HEK293 (cell line): ENCODE results near the gene MSX1.
"Not testable (repeated sequence)": the region's sequence is repeated elsewhere in the genome, so short reads cannot be mapped to it uniquely, and the experiment has no call there.

Experiments used
- CTCF ChIA-PET: fragments of 350-600 bp; formaldehyde crosslinking; extraction: SDS; loops from one replicate; lab custom pipeline; 2021; ENCODE audit warnings: antibody characterized with exemption; lab: Yijun Ruan, JAX
- POLR2A ChIA-PET: fragments of 300-600 bp; formaldehyde crosslinking; extraction: SDS; loops from one replicate; lab custom pipeline; 2020; ENCODE audit warnings: antibody characterized with exemption, inconsistent platforms; lab: Yijun Ruan, JAX
- H3K27ac ChIP-seq: fragments of 200-500 bp; sonication (Bioruptor generic); 2 replicates; pipeline ENCODE4 v1.5.1; 2014; ENCODE audit warnings: low read depth, low read length, control low read depth, inconsistent platforms; ENCODE audit errors: extremely low read depth
- H3K36me3 ChIP-seq, 2 experiments: fragments of 200-500 bp in 1 of 2; sonication (Bioruptor generic) in 1 of 2; 1 replicate in 1 of 2; 2 replicates in 1 of 2; pipeline ENCODE4 v1.5.1; 2014 to 2017; ENCODE audit warnings: inconsistent platforms in 2 of 2, low read length in 2 of 2; ENCODE audit not compliant: control insufficient read depth in 2 of 2, insufficient read depth in 1 of 2
- H3K4me1 ChIP-seq: fragments of 200-500 bp; sonication (Bioruptor generic); 2 replicates; pipeline ENCODE4 v1.5.1; 2014; ENCODE audit warnings: mild to moderate bottlenecking, low read length, inconsistent platforms; ENCODE audit not compliant: control insufficient read depth, insufficient read depth
- H3K4me3 ChIP-seq: 2 replicates; pipeline ENCODE4 v1.5.1; 2011; ENCODE audit warnings: low read depth, mild to moderate bottlenecking, control low read depth, low read length, moderate library complexity
- H3K9me3 ChIP-seq: fragments of 200-500 bp; sonication (Bioruptor generic); 2 replicates; pipeline ENCODE4 v1.5.1; 2014; ENCODE audit warnings: low read depth, low read length, inconsistent platforms; ENCODE audit not compliant: control insufficient read depth, insufficient read depth
- EGR2 ChIP-seq: fragments of 450-650 bp; formaldehyde crosslinking; IDR thresholded peaks from 2 replicates; pipeline ENCODE4 v1.5.1; 2016; ENCODE audit warnings: low read depth, missing biosample characterization, missing genetic modification characterization
- MYNN ChIP-seq: fragments of 450-650 bp; formaldehyde crosslinking; IDR thresholded peaks from 2 replicates; pipeline ENCODE4 v1.5.1; 2016; ENCODE audit warnings: missing biosample characterization, missing genetic modification characterization, borderline replicate concordance
- TRIM28 ChIP-seq: IDR thresholded peaks from 2 replicates; pipeline ENCODE4 v1.6.1; 2011; ENCODE audit warnings: low read length, control low read depth, borderline replicate concordance
- ZBTB1 ChIP-seq: fragments of 450-650 bp; formaldehyde crosslinking; IDR thresholded peaks from 2 replicates; pipeline ENCODE4 v1.5.1; 2016; ENCODE audit warnings: missing biosample characterization, missing genetic modification characterization
- ZNF114 ChIP-seq: fragments of 450-650 bp; formaldehyde crosslinking; IDR thresholded peaks from 2 replicates; pipeline ENCODE4 v1.5.0; 2017; ENCODE audit warnings: missing biosample characterization, missing genetic modification characterization
- ZNF138 ChIP-seq: fragments of 450-650 bp; formaldehyde crosslinking; IDR thresholded peaks from 2 replicates; pipeline ENCODE4 v1.5.1; 2016; ENCODE audit warnings: missing biosample characterization, missing genetic modification characterization, borderline replicate concordance
- ZNF510 ChIP-seq: fragments of 450-650 bp; formaldehyde crosslinking; IDR thresholded peaks from 2 replicates; pipeline ENCODE4 v1.5.1; 2018; ENCODE audit warnings: mild to moderate bottlenecking, missing genetic modification characterization, missing biosample characterization; ENCODE audit not compliant: insufficient replicate concordance
- ZNF585B ChIP-seq: fragments of 450-650 bp; formaldehyde crosslinking; IDR thresholded peaks from 2 replicates; pipeline ENCODE4 v1.5.1; 2016; ENCODE audit warnings: missing biosample characterization, missing genetic modification characterization
- ZNF624 ChIP-seq: fragments of 450-650 bp; formaldehyde crosslinking; IDR thresholded peaks from 2 replicates; pipeline ENCODE4 v1.5.1; 2017; ENCODE audit warnings: missing biosample characterization, missing genetic modification characterization
- ZNF670 ChIP-seq: fragments of 450-650 bp; formaldehyde crosslinking; IDR thresholded peaks from 2 replicates; pipeline ENCODE4 v1.5.1; 2016; ENCODE audit warnings: missing biosample characterization, missing genetic modification characterization, low read depth
- ZNF747 ChIP-seq: fragments of 450-650 bp; formaldehyde crosslinking; IDR thresholded peaks from 2 replicates; pipeline ENCODE4 v1.5.1; 2016; ENCODE audit warnings: missing biosample characterization, missing genetic modification characterization
- ZNF792 ChIP-seq: fragments of 450-650 bp; formaldehyde crosslinking; IDR thresholded peaks from 2 replicates; pipeline ENCODE4 v1.5.1; 2016; ENCODE audit warnings: missing biosample characterization, missing genetic modification characterization
- ZNF830 ChIP-seq: fragments of 450-650 bp; IDR thresholded peaks from 2 replicates; pipeline ENCODE4 v1.5.0; 2018; ENCODE audit warnings: missing biosample characterization, missing genetic modification characterization, low read depth, mild to moderate bottlenecking, moderate library complexity
- ZSCAN23 ChIP-seq: fragments of 450-650 bp; formaldehyde crosslinking; IDR thresholded peaks from 2 replicates; pipeline ENCODE4 v1.5.1; 2016; ENCODE audit warnings: missing biosample characterization, missing genetic modification characterization
- TF ChIP-seq, protein P1 (sequence below): fragments of 450-650 bp; formaldehyde crosslinking; IDR thresholded peaks from 2 replicates; pipeline ENCODE4 v1.5.1; 2017; ENCODE audit warnings: missing biosample characterization, missing genetic modification characterization
- TF ChIP-seq, protein P2 (sequence below): fragments of 450-650 bp; formaldehyde crosslinking; IDR thresholded peaks from 2 replicates; pipeline ENCODE4 v1.5.1; 2017; ENCODE audit warnings: missing biosample characterization, missing genetic modification characterization
- TF ChIP-seq, protein P3 (sequence below): fragments of 450-650 bp; IDR thresholded peaks from 2 replicates; pipeline ENCODE4 v1.5.1; 2018; ENCODE audit warnings: missing biosample characterization, missing genetic modification characterization
- TF ChIP-seq, protein P4 (sequence below): fragments of 450-650 bp; formaldehyde crosslinking; IDR thresholded peaks from 2 replicates; pipeline ENCODE4 v1.5.1; 2016; ENCODE audit warnings: missing biosample characterization, missing genetic modification characterization

The MSX1 gene

GRCh38 chr4:4820739-4821138 lies 38.7 kb upstream of the MSX1 start (continued):
- TF ChIP-seq MYNN (no peak), TRIM28 (no peak), ZNF747 (tag by site-specific recombination) (no peak), ZBTB1 (tag by site-specific recombination) (no peak), ZSCAN23 (tag by site-specific recombination) (no peak), ZNF670 (tag by site-specific recombination) (no peak)
- TF ChIP-seq, protein P1, sequence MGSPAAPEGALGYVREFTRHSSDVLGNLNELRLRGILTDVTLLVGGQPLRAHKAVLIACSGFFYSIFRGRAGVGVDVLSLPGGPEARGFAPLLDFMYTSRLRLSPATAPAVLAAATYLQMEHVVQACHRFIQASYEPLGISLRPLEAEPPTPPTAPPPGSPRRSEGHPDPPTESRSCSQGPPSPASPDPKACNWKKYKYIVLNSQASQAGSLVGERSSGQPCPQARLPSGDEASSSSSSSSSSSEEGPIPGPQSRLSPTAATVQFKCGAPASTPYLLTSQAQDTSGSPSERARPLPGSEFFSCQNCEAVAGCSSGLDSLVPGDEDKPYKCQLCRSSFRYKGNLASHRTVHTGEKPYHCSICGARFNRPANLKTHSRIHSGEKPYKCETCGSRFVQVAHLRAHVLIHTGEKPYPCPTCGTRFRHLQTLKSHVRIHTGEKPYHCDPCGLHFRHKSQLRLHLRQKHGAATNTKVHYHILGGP (tag by site-specific recombination) = no peak
- TF ChIP-seq, all 188 proteins: peak for 0

- no peaks in the 10 kb centered on the region for H3K4me1 ChIP-seq
- no peak overlapping the region for H3K27ac ChIP-seq
- no peak overlapping the region for H3K4me3 ChIP-seq
- H3K9me3 ChIP-seq = no peaks in the 10 kb centered on the region
- POLR2A ChIA-PET = no interaction called here
- TF ChIP-seq ZNF624 (tag by site-specific recombination) = no peak
- no peak for TF ChIP-seq ZNF138 (tag by site-specific recombination)
- TF ChIP-seq ZNF830 = no peak
- no peak for TF ChIP-seq EGR2 (tag by site-specific recombination)
- TF ChIP-seq, protein P2, sequence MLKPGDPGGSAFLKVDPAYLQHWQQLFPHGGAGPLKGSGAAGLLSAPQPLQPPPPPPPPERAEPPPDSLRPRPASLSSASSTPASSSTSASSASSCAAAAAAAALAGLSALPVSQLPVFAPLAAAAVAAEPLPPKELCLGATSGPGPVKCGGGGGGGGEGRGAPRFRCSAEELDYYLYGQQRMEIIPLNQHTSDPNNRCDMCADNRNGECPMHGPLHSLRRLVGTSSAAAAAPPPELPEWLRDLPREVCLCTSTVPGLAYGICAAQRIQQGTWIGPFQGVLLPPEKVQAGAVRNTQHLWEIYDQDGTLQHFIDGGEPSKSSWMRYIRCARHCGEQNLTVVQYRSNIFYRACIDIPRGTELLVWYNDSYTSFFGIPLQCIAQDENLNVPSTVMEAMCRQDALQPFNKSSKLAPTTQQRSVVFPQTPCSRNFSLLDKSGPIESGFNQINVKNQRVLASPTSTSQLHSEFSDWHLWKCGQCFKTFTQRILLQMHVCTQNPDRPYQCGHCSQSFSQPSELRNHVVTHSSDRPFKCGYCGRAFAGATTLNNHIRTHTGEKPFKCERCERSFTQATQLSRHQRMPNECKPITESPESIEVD (tag by site-specific recombination) = no peak
- no peaks in the 10 kb centered on the region for H3K36me3 ChIP-seq
- CTCF ChIA-PET = no interaction called here
Observed at GRCh38 chr4:4821577-4821976, 37.9 kb upstream of the MSX1 start.

DNA sequence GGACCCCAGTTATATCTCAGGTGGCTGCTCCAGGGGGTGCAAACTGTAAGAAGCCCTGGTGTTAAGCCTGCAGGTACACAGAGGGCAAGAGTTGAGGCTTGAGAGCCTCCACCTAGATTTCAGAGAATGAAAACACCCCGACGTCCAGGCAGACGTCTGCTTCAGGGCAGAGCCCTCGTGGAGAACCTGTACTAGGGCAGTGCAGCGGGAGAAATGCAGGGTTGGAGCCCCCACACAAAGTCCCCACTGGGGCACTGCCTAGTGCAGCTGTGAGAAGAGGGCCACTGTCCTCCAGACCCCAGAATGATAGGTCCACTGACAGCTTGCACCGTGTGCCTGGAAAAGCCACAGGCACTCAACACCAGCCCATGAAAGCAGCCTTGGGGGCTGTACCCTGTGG lies 37.2 kb upstream of the MSX1 start:
- H3K36me3 ChIP-seq, CTCF ChIA-PET, H3K9me3 ChIP-seq, H3K4me3 ChIP-seq, H3K4me1 ChIP-seq, H3K27ac ChIP-seq: not testable (repeated sequence)
- 0 out of 2 replicates have a peak, but pooled peaks have one; percentile 7 for TF ChIP-seq ZNF585B
- TF ChIP-seq, all 188 proteins: peak for 1; not testable (repeated sequence) for 187
- POLR2A ChIA-PET = not testable (repeated sequence)

- H3K4me3 ChIP-seq = no peak overlapping the region
- ChIA-PET CTCF (no interaction called here), POLR2A (no interaction called here)
- no peaks in the 10 kb centered on the region for H3K9me3 ChIP-seq
- H3K4me1 ChIP-seq = no peaks in the 10 kb centered on the region
- H3K27ac ChIP-seq = no peak overlapping the region
- no peaks in the 10 kb centered on the region for H3K36me3 ChIP-seq
- TF ChIP-seq ZNF792 (tag by site-specific recombination) (no peak), ZNF114 (tag by site-specific recombination) (no peak), ZNF510 (no peak), TRIM28 (no peak)
- TF ChIP-seq, protein P3, sequence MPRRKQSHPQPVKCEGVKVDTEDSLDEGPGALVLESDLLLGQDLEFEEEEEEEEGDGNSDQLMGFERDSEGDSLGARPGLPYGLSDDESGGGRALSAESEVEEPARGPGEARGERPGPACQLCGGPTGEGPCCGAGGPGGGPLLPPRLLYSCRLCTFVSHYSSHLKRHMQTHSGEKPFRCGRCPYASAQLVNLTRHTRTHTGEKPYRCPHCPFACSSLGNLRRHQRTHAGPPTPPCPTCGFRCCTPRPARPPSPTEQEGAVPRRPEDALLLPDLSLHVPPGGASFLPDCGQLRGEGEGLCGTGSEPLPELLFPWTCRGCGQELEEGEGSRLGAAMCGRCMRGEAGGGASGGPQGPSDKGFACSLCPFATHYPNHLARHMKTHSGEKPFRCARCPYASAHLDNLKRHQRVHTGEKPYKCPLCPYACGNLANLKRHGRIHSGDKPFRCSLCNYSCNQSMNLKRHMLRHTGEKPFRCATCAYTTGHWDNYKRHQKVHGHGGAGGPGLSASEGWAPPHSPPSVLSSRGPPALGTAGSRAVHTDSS (tag by site-specific recombination) = no peak
- TF ChIP-seq, protein P4, sequence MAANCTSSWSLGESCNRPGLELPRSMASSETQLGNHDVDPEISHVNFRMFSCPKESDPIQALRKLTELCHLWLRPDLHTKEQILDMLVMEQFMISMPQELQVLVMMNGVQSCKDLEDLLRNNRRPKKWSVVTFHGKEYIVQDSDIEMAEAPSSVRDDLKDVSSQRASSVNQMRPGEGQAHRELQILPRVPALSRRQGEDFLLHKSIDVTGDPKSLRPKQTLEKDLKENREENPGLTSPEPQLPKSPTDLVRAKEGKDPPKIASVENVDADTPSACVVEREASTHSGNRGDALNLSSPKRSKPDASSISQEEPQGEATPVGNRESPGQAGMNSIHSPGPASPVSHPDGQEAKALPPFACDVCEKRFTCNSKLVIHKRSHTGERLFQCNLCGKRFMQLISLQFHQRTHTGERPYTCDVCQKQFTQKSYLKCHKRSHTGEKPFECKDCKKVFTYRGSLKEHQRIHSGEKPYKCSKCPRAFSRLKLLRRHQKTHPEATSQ (tag by site-specific recombination) = no peak
Observed at GRCh38 chr4:4823621-4824162, 35.8 kb upstream of the MSX1 start.
